Stimulated activated CD8-positive, alpha-beta memory T cell treated with anti-CD3 and anti-CD28 coated beads, Interleukin-12 subunit alpha, Interleukin-12 subunit beta, amount 100 ng/mL, for 4 hours (primary cell): Measurements from ENCODE around the gene MBIP.
"Not testable (repeated sequence)": the region's sequence is repeated elsewhere in the genome, so short reads cannot be mapped to it uniquely, and the experiment has no call there.

Experiments
- DNase-seq: peaks from one replicate; pipeline ENCODE4 v3.0.0-alpha.2; 2020; ENCODE audit warnings: low read depth

MBIP gene, protein sequence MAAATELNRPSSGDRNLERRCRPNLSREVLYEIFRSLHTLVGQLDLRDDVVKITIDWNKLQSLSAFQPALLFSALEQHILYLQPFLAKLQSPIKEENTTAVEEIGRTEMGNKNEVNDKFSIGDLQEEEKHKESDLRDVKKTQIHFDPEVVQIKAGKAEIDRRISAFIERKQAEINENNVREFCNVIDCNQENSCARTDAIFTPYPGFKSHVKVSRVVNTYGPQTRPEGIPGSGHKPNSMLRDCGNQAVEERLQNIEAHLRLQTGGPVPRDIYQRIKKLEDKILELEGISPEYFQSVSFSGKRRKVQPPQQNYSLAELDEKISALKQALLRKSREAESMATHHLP

GRCh38 chr14:36320200-36320896 is at the start of gene MBIP:
MBIP (minus strand) TSS chr14:36320637; CDS start chr14:36320588, 49 bp downstream.
- DNase-seq: peak; percentile 78

GRCh38 chr14:36367985-36368774 is 47.7 kb upstream of the MBIP start:
- DNase-seq: no peak

- no peak for DNase-seq
Measured at GRCh38 chr14:36365766-36366165, 45.3 kb upstream of the MBIP start.

DNA sequence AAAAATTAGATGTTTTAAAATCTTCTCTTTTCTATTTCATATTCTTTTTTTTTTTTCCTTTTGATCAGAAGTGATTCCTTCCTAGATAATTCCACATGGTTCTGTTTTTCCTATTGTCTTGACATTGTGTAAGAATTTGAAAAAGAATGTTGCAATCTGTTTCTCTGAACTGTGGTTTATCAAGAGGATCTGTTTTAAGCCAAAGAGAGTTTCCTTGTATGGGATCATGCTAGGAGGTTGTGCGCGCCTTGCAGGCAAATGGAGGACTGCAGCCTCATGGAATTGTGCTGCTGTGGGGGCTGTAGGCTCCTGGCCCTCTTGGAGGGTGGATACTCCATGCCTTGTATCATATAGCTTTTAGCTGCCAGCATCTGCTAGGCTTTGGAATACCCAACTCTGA is 43.3 kb upstream of the MBIP start:
- DNase-seq: no peak

DNA sequence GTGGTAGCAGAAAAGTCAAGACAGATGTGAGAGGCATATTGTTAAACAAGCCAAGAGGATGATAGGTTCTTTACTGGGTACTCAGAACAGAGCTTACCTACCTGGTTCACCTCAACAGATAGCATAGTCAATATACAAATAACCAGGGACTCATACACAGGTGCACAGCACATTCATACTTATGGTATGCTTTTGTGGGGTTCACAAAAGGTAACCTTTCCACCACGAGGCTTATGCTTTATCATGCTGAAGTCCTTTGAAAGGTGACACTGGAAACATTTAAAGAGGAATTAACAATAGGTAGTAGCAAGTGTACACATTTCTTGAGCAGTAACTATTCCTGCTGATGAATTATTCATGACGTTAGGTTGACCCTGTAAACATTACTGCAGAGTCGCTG is 42.2 kb upstream of the MBIP start:
- DNase-seq: no peak

- DNase-seq: no peak
Measured at GRCh38 chr14:36361210-36361853, 40.9 kb upstream of the MBIP start.

DNA sequence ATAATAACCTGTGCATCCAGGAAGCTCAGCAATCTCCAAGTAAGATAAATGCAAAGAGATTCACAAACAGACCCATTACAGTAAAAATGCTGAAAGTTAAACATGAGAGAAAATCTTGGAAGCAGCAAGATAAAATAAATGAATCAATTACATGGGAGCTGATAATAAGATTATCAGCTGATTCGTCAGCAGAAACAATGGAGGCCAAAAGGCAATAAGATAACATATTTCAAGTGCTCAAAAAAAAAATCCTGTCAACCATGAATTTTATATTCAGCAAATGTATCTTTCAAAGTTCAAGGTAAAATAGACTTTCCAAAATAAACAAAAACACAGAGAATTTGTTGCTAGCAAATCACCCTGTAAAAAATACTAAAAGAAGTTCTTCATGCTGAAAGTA is 36.4 kb upstream of the MBIP start:
- DNase-seq: no peak

DNA sequence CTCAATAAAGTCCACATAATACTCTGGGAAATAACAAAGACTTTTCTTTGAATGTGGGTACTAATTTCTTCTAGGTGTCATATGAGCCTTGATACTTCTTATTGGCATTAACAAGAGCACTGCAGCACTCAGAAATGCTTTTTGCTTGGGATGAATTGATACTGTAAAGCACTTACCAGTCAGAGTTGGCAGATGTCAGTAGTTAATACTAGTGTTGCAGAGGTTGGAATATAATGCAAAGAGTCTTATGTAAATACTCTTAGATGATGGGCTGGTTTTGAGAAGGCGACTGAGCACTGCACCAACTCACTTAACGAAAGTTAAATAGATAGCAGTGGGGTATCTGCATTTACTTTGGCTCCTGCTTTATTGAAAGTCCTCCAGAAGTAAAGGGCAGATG is 25.6 kb upstream of the MBIP start:
- no peak for DNase-seq

DNA sequence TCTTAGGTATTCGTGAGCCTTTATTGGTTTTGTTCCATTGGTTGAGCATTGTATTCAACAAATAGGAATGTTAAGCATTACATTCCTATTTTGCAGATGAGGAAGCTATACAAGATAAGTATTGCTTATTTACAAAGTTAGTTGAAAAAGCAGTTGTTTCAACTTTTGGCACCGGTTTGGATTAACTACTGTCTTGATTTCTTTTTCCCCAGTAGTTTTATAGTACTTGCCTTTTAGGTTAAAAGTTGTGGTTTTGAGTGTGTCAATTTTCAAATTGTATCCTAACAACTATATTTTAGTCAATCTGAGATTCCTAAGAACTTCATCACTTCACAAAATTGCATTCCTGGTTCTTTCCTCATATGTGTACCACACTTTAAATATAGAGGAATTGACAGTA is 23.8 kb upstream of the MBIP start:
- DNase-seq: no peak

DNA sequence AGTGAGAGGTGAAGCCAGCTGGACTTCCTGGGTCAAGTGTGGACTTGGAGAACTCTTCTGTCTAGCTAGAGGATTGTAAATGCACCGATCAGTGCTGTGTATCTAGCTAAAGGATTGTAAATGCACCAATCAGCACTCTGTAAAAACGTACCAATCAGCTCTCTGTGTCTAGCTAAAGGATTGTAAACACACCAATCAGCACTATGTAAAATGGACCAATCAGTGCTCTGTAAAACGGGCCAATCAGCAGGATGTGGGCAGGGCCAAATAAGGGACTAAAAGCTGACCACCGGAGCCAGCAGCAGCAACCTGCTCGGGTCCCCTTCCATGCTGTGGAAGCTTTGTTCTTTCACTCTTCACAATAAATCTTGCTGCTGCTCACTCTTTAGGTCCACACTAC is 21.4 kb upstream of the MBIP start:
- not testable (repeated sequence) for DNase-seq

DNA sequence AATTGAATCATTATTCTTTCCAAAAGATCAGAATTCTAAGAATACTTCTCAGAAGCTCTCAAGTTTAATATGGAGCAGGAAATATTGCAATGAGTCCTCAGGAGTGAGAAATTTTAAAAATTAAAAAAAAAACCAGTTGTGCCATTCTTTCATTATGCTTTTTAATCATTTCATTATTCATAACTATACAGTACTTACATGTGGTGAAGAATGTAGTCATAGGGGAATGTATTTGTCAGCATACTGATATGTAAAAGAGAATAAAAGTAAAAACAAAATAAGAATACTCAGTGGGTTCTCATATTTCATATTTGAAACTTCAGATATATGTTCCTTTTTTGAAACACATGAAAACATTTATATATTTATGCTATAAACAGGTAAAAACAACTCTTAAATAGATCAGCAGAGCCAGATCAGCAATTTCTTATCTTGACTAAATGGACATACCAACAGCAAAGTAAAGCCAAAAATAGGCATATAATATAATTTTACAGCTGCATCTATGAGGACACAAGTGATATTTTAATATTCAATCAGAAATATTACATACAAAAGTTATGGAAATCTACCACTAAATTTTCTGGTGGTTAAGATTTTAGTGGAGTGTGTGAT is 19.9 kb upstream of the MBIP start:
- no peak for DNase-seq

GRCh38 chr14:36339816-36340215 is 19.4 kb upstream of the MBIP start:
- DNase-seq: no peak

DNA sequence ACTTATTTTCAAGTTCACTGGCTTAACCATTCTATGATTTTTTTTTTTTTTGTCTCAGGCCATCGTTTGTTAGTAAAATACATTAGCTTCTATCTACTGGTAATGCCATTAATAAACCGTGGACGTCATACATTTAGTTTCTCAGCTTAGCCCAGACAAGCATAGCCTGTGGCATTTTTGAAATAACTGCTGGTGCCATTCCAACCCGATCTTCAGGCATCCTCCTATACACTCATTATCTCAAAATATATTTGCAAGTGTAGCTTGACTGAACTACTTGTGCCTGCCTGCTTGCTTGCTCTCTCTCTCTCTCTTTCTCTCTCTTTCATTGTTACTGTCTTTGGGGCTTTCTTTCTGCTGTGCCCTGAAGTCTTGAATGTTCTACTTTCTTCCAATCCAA is 12.7 kb upstream of the MBIP start:
- no peak for DNase-seq

- not testable (repeated sequence) for DNase-seq
Measured at GRCh38 chr14:36327573-36327972, 7.1 kb upstream of the MBIP start.

DNA sequence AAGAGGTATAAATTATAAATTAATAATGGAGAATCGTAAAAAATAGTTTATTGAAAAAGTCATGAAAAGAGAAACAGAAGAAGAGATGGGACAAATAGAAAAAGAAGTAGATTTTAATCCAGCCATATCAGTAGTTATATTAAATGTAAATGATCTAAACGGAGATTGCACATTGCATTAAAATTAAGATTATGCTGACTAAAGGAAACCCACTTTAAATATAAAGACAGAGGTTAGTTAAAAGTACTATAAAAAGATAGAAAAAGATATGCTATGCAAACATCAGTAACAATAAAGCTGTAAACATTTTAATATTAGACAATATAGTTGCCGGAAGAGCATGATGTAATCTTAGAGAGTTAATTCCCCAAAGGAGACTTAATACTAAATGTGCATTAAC is 5.4 kb upstream of the MBIP start:
- no peak for DNase-seq

DNA sequence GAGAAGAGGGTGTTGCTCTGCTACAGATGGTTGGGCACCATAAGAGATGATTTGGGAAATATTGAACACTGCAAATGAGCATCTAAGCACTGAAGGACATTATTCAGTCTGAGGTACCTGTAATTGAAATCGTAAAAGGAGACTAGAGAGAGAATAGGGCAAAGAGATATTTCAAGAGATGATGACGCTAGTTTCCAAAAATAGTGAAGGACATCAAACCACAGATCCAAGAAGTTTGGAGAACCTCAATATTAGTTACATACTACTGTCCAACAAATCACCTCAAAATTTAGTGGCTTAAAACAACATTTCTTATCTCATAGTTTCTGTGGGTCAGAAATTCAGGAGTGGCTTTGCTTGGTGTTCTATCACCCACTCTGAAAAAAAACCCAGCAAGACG is 4.5 kb upstream of the MBIP start:
- no peak for DNase-seq

DNA sequence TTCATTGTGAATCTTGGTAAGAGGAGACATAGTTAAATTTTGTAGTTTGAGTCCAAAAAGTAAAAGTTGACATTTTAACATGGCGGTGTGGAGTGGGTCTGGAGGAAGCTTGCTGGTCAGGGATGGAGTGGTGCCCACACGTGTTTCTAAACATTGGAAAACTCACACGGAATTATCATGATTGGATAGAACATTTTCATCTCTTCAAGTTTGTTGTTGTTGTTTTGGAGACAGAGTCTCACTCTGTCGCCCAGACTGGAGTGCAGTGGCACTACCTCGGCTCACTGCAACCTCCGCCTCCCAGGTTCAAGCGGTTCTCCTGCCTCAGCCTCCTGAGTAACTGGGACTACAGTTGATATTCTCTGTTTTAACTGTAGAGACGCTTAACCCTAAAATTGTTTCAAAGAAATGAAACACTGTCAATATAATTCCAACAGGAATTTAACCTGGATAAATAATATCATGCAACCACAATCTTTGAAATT is 502 bp upstream of the MBIP start:
- no peak for DNase-seq

DNA sequence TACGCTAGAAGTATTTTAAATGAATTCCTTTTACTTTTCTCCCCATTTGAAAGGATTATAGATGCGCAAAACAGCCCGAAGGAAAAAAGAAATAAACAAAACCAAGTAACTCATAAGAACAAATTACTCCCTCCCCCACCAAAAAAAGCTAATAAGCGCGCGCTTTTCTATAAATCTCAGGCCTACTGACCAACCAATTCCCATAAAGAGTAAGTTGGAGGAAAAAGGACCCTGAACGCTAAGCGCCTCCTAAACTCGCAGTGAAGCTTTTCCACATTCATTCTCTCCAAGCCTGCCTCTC is 588 bp downstream of the MBIP start:
- DNase-seq: no peak

- DNase-seq: no peak
Measured at GRCh38 chr14:36317650-36318049, 2.8 kb downstream of the MBIP start.

DNA sequence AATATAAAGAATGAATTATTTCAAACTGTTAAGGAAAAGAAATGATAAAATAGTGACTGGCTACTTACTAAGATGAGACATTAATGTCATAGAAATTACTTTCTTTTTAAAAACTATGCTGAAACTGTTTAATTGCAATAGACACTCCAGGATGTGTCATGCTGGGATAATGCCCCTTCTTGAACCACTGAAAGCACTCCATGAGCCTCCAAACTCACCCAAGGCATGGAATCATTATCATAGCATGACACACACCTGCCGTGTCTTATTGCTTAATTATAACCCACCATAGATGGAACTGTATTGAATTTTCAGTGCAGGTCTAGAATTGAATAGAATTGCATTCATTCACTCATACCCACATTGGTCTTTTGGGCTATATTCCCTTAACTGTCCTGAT is 4.3 kb downstream of the MBIP start:
- no peak for DNase-seq

DNA sequence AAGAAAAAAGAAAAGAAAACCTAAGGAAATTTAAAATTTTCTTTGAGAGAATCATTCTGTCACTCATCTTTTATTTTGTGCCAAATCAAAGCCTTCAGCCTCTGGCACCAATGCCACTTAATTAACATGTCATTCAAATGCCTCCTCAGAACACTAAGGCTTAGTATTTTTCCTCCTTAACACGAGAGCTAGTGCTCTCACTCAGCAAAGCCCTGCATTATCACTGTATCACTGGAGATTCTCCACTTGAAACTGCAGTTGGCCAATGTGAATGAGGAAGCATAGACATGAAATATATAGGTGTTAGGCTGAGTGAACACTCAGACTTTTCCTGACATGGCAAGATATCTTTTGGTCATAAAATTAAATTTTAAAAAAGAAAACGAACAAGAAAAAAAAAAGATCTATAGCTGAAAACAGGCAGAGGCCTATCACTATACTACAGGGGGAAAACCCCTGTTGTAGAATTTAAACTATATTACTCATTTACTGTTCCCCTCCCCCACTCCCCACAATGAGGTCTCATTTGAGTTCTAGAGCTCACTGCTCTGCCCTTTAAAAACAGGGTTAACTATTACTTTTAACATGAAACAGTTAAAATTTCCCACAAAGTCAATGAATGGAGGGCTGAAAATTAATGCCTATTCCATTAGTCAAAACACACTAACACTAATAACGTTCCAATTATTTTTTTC is 5.1 kb downstream of the MBIP start:
- no peak for DNase-seq
